GM23248 (cell line): ENCODE measurements around the gene AP1G2.

Experiments used
- EZH2 ChIP-seq: fragments of 200-600 bp; sonication (generic); IDR thresholded peaks from 2 replicates; pipeline ENCODE4 v1.6.1; 2018; ENCODE audit warnings: antibody characterized with exemption, mild to moderate bottlenecking; ENCODE audit not compliant: insufficient read depth, poor library complexity, severe bottlenecking
- EZH2phosphoT487 ChIP-seq: fragments of 200-600 bp; sonication (generic); IDR thresholded peaks from 2 replicates; pipeline ENCODE4 v1.6.1; 2018; ENCODE audit warnings: antibody characterized with exemption, moderate library complexity, mild to moderate bottlenecking, low read depth; ENCODE audit not compliant: insufficient read depth

DNA sequence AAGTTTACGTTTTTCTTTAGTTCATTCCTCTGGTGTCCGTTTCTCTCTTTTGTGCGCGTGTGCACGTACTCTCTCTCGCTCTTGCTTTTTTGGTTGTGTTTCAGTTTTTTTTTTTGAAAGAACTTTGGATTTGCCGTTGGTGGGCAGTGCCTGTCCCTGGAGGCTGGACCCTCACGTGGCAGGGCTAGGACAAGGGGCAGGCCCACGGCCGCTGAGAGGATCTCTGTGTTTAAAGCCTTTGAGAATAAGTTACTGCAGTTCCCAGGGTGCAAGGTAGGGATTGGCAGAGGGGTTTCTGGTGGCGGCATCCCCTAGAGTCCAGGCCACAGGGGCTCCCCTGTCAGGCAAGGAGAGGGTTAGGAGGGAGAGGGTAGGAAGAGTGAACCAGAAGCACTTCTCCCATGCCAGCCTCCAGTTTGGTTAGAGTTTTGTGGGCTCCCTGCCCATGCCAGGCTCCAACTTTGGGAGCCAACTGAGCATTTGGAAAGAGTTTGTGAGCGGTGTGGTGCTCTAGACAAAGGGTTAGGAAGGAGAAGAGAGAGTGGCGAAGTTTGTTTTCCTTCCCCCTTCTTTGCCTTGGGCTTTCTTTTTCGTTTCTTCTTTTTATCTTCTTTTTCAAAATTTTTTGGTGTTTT lies 46.6 kb downstream of the AP1G2 start:
- TF ChIP-seq EZH2 (no peak), EZH2phosphoT487 (no peak)
